Activated CD4-positive, alpha-beta T cell treated with anti-CD3 and anti-CD28 coated beads for 36 hours (primary cell): ENCODE measurements around the gene CCNQ. TPM values are rescaled to one million over a fixed set of nuclear protein-coding genes. Genes with fewer than 3 reads are reported as not detected.
"Not testable (repeated sequence)": the region's sequence is repeated elsewhere in the genome, so short reads cannot be mapped to it uniquely, and the experiment has no call there.

Experiments used
- ATAC-seq: fragments of 200-7000 bp; cut with Tn5 transposase; one replicate; pipeline ENCODE4 v1.10.0; 2021; ENCODE audit warnings: mild to moderate bottlenecking, moderate library complexity
- CTCF ChIA-PET: fragments of 350-600 bp; sonication (Branson Sonifier 250); formaldehyde crosslinking; loops from one replicate; lab custom pipeline; 2021; ENCODE audit warnings: antibody characterized with exemption; lab: Charles Lee
- POLR2A ChIA-PET: fragments of 350-600 bp; sonication (Branson Sonifier 250); formaldehyde crosslinking; loops from one replicate; lab custom pipeline; 2021; ENCODE audit warnings: antibody characterized with exemption, inconsistent platforms; lab: Charles Lee
- DNase-seq: peaks from one replicate; pipeline ENCODE4 v3.0.0-alpha.2; 2020
- H3K27ac Mint-ChIP-seq: one replicate; pipeline ENCODE4 v1.8.0; 2021; ENCODE audit warnings: mixed read lengths
- H3K27me3 Mint-ChIP-seq: one replicate; pipeline ENCODE4 v1.8.0; 2021; ENCODE audit warnings: mixed read lengths
- H3K36me3 Mint-ChIP-seq: one replicate; pipeline ENCODE4 v1.8.0; 2021; ENCODE audit warnings: low read depth, mixed read lengths
- H3K4me1 Mint-ChIP-seq: one replicate; pipeline ENCODE4 v1.8.0; 2021; ENCODE audit warnings: mixed read lengths
- H3K4me3 Mint-ChIP-seq: one replicate; pipeline ENCODE4 v1.8.0; 2021; ENCODE audit warnings: mild to moderate bottlenecking, moderate library complexity, mixed read lengths
- H3K9me3 Mint-ChIP-seq: one replicate; pipeline ENCODE4 v1.8.0; 2021; ENCODE audit warnings: low read depth, mixed read lengths
- intact Hi-C, 2 experiments: fragments of 100-400 bp; cut with DNase I in 1 of 2; cut with micrococcal nuclease in 1 of 2; formaldehyde crosslinking; loops; one replicate each; pipeline versions ENCODE4 v1.14.2 to v1.15.1; 2022 to 2024; cut with DNase I, micrococcal nuclease
- total RNA-seq, 2 experiments: library from RNA; stranded (reverse); gene quantifications; one replicate each; pipeline ENCODE4 v1.2.3, GENCODE V29; 2021

CCNQ gene
- total RNA-seq, 2 experiments from 2014 or later = 13.9 to 14.7 TPM

DNA sequence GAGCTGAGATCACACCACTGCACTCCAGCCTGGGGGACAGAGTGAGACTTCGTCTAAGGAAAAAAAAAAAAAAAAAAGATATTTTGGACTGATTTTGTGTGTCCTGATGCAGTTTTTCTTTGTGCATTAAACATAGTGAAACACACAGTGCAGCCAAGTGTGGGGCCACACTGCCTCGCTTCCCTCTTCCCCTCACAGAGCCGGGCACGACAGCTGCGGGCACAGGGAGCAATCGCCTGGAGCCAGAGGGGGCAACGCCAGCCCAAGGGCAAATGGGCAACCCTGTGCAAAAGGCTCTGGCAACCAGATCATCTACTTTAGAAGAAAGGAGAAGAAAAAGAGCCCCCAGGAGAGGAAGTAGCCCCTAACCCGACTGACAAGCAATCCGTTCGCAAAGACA lies 13.5 kb upstream of the CCNQ start:
- DNase-seq (no peak), ATAC-seq (no peak)
- H3K9me3 Mint-ChIP-seq = no peaks in the 10 kb centered on the region
- peaks cover 16% of the 10 kb centered on the region for H3K4me1 Mint-ChIP-seq
- H3K4me3 Mint-ChIP-seq = no peak overlapping the region
- no peaks in the 10 kb centered on the region for H3K27me3 Mint-ChIP-seq
- intact Hi-C loops = no loop called here
- no peak overlapping the region for H3K27ac Mint-ChIP-seq
- ChIA-PET CTCF (interaction anchor here (0.6 to 1.4 kb wide), 3 partner anchors 17 to 29 kb away, joined by 3 read pairs; no protein-coding TSS in a partner anchor), POLR2A (no interaction called here)
- H3K36me3 Mint-ChIP-seq = no peaks in the 10 kb centered on the region

- Mint-ChIP-seq H3K4me1 (peaks cover 16% of the 10 kb centered on the region), H3K4me3 (no peak overlapping the region), H3K27me3 (no peaks in the 10 kb centered on the region), H3K36me3 (no peaks in the 10 kb centered on the region), H3K9me3 (no peaks in the 10 kb centered on the region), H3K27ac (no peak overlapping the region)
- intact Hi-C loops = loop anchor here in 1 of 2 experiments (2.0 kb wide), 1 partner anchor 35 kb away; the partner anchor contains the start of gene DUSP9
- DNase-seq (no peak), ATAC-seq (no peak)
- ChIA-PET CTCF (interaction anchor here (0.6 to 1.4 kb wide), 3 partner anchors 8 to 29 kb away, joined by 3 read pairs; no protein-coding TSS in a partner anchor), POLR2A (no interaction called here)
Observed at GRCh38 chrX:153611298-153612095, 12.6 kb upstream of the CCNQ start.

DNA sequence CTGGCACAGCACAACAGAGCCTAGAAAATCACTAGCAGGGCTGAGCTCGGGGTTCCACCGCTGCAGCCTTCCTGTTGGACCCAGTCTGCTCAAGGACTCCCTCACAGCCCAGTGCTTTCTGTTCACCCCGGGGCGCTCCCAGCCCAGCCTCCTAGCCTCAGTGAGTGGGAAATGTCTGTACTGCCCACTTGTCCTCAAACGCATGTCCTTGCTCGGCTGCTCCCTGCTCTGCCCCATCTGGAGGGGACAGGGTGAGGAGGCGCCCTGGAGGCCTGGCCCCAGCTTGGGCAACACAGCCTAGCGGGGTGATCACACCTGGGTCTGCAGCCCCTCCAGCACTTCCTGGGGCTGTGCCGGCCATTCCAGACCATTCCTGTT lies 11.9 kb upstream of the CCNQ start:
- Mint-ChIP-seq H3K36me3 (no peaks in the 10 kb centered on the region), H3K27me3 (no peaks in the 10 kb centered on the region), H3K27ac (peak overlapping the region; percentile 73), H3K4me1 (peaks cover 16% of the 10 kb centered on the region), H3K4me3 (no peak overlapping the region), H3K9me3 (no peaks in the 10 kb centered on the region)
- ChIA-PET CTCF (interaction anchor here (1.0 kb wide), 2 partner anchors 8 to 9 kb away, joined by 3 to 5 read pairs; no protein-coding TSS in a partner anchor), POLR2A (interaction anchor here (1.0 kb wide), 1 partner anchor 268 kb away, joined by 3 read pairs; no protein-coding TSS in a partner anchor)
- intact Hi-C loops = loop anchor here in 1 of 2 experiments (1.0 to 2.0 kb wide), 2 partner anchors 36 to 57 kb away; partner anchors contain the start of gene DUSP9
- ATAC-seq = no peak
- DNase-seq = no peak

DNA sequence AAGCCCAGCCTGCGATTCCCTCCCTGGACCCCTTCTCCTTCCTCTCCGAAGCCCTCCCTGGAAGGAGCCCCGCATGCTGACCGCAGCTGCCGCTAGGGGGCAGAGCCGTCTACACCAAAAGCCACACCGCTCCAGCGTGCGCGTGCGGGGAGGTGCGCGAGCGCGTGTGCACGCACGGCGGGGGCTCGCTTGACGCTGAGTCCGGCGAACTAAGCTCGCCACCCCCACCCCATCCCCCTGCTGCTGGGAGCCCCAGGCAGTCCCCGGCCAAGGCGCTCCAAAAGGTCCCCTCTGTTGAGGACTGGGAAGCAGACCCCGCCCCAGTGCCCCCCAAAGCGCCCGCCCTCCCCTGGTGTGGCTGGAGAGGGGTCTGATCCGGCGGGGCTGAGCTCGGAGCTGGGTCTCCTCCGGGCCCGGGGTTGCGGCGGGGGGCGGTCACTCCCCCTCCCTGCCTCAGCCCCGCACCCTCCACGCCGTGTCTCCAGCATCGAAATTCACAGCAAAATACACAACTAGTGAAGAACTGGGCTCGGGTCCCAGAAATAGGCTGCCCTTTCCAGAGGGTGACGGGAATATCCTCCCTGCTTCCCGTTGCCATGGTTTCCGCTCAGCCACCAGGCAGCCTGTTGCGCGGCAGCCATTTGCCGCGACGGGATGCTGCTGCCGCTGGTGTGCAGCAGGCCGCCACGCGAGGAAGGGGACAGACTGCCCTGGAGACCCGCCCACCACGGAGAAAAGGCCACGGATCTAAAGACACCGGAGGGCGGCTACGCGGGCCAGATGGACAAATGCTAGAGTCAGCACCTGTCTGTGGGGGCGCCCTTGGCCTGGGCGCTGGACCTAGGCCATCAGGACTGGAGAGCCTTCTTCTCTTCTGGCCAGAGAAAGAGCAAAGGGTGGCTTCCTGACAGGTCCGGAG lies 11.2 kb upstream of the CCNQ start:
- ATAC-seq (peak; percentile 91), DNase-seq (peak; percentile 85)
- Mint-ChIP-seq H3K4me1 (peaks cover 15% of the 10 kb centered on the region), H3K4me3 (peak overlapping the region; percentile 62), H3K36me3 (no peaks in the 10 kb centered on the region), H3K27ac (peak overlapping the region; percentile 73), H3K9me3 (no peaks in the 10 kb centered on the region), H3K27me3 (no peaks in the 10 kb centered on the region)
- ChIA-PET CTCF (interaction anchor here (0.7 to 2.7 kb wide), 8 partner anchors 9 to 483 kb away, joined by 3 to 19 read pairs (median 5); partner anchors contain the start of gene CCNQ), POLR2A (interaction anchor here (0.6 to 1.0 kb wide), 3 partner anchors 11 to 269 kb away, joined by 3 to 5 read pairs (median 3); partner anchors contain the start of genes CCNQ and DUSP9)
- intact Hi-C loops = loop anchor here (1.0 to 5.0 kb wide), 6 partner anchors 11 to 58 kb away; partner anchors contain the start of genes DUSP9 (in 2 of the 2) and CCNQ (in 1 of the 2)

GRCh38 chrX:153608806-153609205 lies 9.9 kb upstream of the CCNQ start:
- H3K27ac Mint-ChIP-seq = no peak overlapping the region
- H3K9me3 Mint-ChIP-seq = no peaks in the 10 kb centered on the region
- DNase-seq (no peak), ATAC-seq (no peak)
- ChIA-PET CTCF (interaction anchor here (0.6 to 2.7 kb wide), 5 partner anchors 9 to 244 kb away, joined by 3 to 19 read pairs (median 5); partner anchors contain the start of gene CCNQ), POLR2A (no interaction called here)
- H3K36me3 Mint-ChIP-seq = no peaks in the 10 kb centered on the region
- intact Hi-C loops = loop anchor here (1.0 to 5.0 kb wide), 4 partner anchors 10 to 58 kb away; partner anchors contain the start of genes CCNQ (in 1 of the 2) and DUSP9 (in 1 of the 2)
- H3K4me1 Mint-ChIP-seq = peaks cover 8% of the 10 kb centered on the region
- H3K4me3 Mint-ChIP-seq = no peak overlapping the region
- no peaks in the 10 kb centered on the region for H3K27me3 Mint-ChIP-seq

DNA sequence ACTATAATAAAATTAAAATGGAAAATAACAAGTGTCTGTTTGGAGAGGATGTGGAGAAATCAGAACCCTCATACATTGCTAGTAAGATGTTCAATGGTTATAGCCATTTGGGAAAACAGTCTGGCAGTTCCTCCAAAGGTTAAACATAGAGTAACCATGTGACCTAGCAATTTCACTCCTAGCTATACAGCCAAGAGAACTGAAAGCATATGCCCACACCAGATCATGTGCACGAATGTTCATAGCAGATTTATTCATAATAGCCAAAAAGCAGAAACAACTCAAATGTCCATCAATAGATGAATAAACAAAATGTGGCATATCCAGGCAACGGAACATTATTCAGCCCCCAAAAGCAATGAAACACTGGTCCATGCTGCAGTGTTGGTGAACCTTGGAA lies 9.4 kb upstream of the CCNQ start:
- intact Hi-C loops = loop anchor here in 1 of 2 experiments (5.0 kb wide), 2 partner anchors 39 to 59 kb away; partner anchors contain the start of gene DUSP9
- no peak overlapping the region for H3K27ac Mint-ChIP-seq
- peaks cover 12% of the 10 kb centered on the region for H3K4me1 Mint-ChIP-seq
- H3K9me3 Mint-ChIP-seq = no peaks in the 10 kb centered on the region
- H3K4me3 Mint-ChIP-seq = no peak overlapping the region
- H3K36me3 Mint-ChIP-seq = no peaks in the 10 kb centered on the region
- CTCF ChIA-PET = interaction anchor here (1.4 to 2.7 kb wide), 3 partner anchors 9 to 69 kb away, joined by 3 to 19 read pairs (median 18); partner anchors contain the start of gene CCNQ
- POLR2A ChIA-PET = no interaction called here
- H3K27me3 Mint-ChIP-seq = no peaks in the 10 kb centered on the region
- no peak for ATAC-seq
- no peak for DNase-seq

- no peak overlapping the region for H3K27ac Mint-ChIP-seq
- no peak for DNase-seq
- CTCF ChIA-PET = interaction anchor here (0.9 to 1.1 kb wide), 4 partner anchors 42 to 67 kb away, joined by 3 to 5 read pairs (median 4); no protein-coding TSS in a partner anchor
- intact Hi-C loops = loop anchor here in 1 of 2 experiments (5.0 kb wide), 2 partner anchors 41 to 61 kb away; partner anchors contain the start of gene DUSP9
- H3K27me3 Mint-ChIP-seq = no peaks in the 10 kb centered on the region
- no peak for ATAC-seq
- no peaks in the 10 kb centered on the region for H3K9me3 Mint-ChIP-seq
- H3K36me3 Mint-ChIP-seq = no peaks in the 10 kb centered on the region
- H3K4me1 Mint-ChIP-seq = peaks cover 17% of the 10 kb centered on the region
- POLR2A ChIA-PET = no interaction called here
- H3K4me3 Mint-ChIP-seq = no peak overlapping the region
Observed at GRCh38 chrX:153606503-153606902, 7.6 kb upstream of the CCNQ start.

GRCh38 chrX:153604666-153605380 lies 5.9 kb upstream of the CCNQ start:
- not testable (repeated sequence) for H3K4me3 Mint-ChIP-seq, H3K27ac Mint-ChIP-seq, H3K9me3 Mint-ChIP-seq, H3K27me3 Mint-ChIP-seq, H3K36me3 Mint-ChIP-seq, ATAC-seq, DNase-seq
- H3K4me1 Mint-ChIP-seq = peaks cover 27% of the 10 kb centered on the region
- intact Hi-C loops = loop anchor here in 1 of 2 experiments (5.0 kb wide), 2 partner anchors 42 to 62 kb away; partner anchors contain the start of gene DUSP9
- ChIA-PET POLR2A (interaction anchor here (0.6 kb wide), 1 partner anchor 52 kb away, joined by 4 read pairs; no protein-coding TSS in a partner anchor), CTCF (interaction anchor here (0.8 kb wide), 1 partner anchor 44 kb away, joined by 3 read pairs; no protein-coding TSS in a partner anchor)

- intact Hi-C loops = no loop called here
- CTCF ChIA-PET = interaction anchor here (0.6 to 1.4 kb wide), 4 partner anchors 10 to 272 kb away, joined by 3 to 4 read pairs (median 3); no protein-coding TSS in a partner anchor
- no peak overlapping the region for H3K27ac Mint-ChIP-seq
Observed at GRCh38 chrX:153603131-153603656, 4.3 kb upstream of the CCNQ start.

DNA sequence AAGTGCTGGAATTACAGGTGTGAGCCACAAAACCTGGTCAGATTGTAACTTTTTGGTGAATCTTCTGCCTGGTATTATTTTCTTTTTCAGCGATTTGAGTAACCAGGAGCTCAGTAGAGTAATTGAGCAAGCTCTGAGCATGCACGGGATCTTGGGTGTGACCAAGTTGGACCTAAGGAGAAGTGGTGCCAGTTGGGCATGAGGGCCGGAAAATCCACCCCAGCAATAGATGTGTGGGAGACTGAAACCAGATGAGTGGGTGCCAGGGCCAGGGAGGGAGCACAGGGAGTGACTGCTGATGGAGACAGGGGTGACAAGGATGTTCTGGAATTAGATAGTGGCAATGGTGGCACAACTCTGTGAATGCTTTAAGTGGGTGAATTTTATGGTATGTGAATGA lies 3.7 kb upstream of the CCNQ start:
- Mint-ChIP-seq H3K4me3 (no peak overlapping the region), H3K9me3 (no peaks in the 10 kb centered on the region), H3K4me1 (peaks cover 23% of the 10 kb centered on the region), H3K27me3 (no peaks in the 10 kb centered on the region), H3K36me3 (no peaks in the 10 kb centered on the region), H3K27ac (no peak overlapping the region)
- CTCF ChIA-PET = interaction anchor here (0.6 to 1.4 kb wide), 3 partner anchors 33 to 272 kb away, joined by 3 to 4 read pairs (median 3); no protein-coding TSS in a partner anchor
- ATAC-seq = no peak
- POLR2A ChIA-PET = no interaction called here
- intact Hi-C loops = no loop called here
- DNase-seq = no peak

More at GRCh38 chrX:153603131-153603656, 4.3 kb upstream of the CCNQ start:
- Mint-ChIP-seq H3K4me3 (no peak overlapping the region), H3K4me1 (peaks cover 19% of the 10 kb centered on the region), H3K36me3 (no peaks in the 10 kb centered on the region), H3K9me3 (no peaks in the 10 kb centered on the region), H3K27me3 (no peaks in the 10 kb centered on the region)
- DNase-seq (no peak), ATAC-seq (no peak)
- POLR2A ChIA-PET = no interaction called here
